WTC11 (cell line): ENCODE results near the gene PTPN9. TPM values are rescaled to one million over a fixed set of nuclear protein-coding genes. Genes with fewer than 3 reads are reported as not detected.
"Not testable (repeated sequence)": the region's sequence is repeated elsewhere in the genome, so short reads cannot be mapped to it uniquely, and the experiment has no call there.

Experiments
- ATAC-seq: fragments of 200-7000 bp; cut with Tn5 transposase; 2 replicates; pipeline ENCODE4 v1.10.0; 2021; ENCODE audit warnings: mild to moderate bottlenecking, moderate library complexity
- CTCF ChIA-PET: fragments of 300-600 bp; sonication (Branson Sonifier 250); formaldehyde crosslinking; loops from one replicate; lab custom pipeline; 2021; ENCODE audit warnings: antibody characterized with exemption; lab: Charles Lee
- POLR2A ChIA-PET: fragments of 350-600 bp; sonication (Branson Sonifier 250); formaldehyde crosslinking; loops from one replicate; lab custom pipeline; 2021; ENCODE audit warnings: antibody characterized with exemption; lab: Charles Lee
- DNase-seq: peaks from one replicate; pipeline ENCODE4 v3.0.0; 2021; ENCODE audit warnings: low spot score
- H3K27ac Mint-ChIP-seq: 2 replicates; pipeline ENCODE4 v1.8.0; 2021; ENCODE audit warnings: mixed read lengths
- H3K27me3 Mint-ChIP-seq: 2 replicates; pipeline ENCODE4 v1.8.0; 2021; ENCODE audit warnings: low read depth, mild to moderate bottlenecking, moderate library complexity, mixed read lengths
- H3K36me3 Mint-ChIP-seq: 2 replicates; pipeline ENCODE4 v1.8.0; 2021; ENCODE audit warnings: mixed read lengths
- H3K4me1 Mint-ChIP-seq: 2 replicates; pipeline ENCODE4 v1.8.0; 2022; ENCODE audit warnings: mixed read lengths
- H3K4me3 Mint-ChIP-seq: 2 replicates; pipeline ENCODE4 v1.8.0; 2021; ENCODE audit warnings: mild to moderate bottlenecking, moderate library complexity, mixed read lengths
- H3K9me3 Mint-ChIP-seq: 2 replicates; pipeline ENCODE4 v1.8.0; 2021; ENCODE audit warnings: mixed read lengths
- CREM ChIP-seq: sonication (generic); formaldehyde crosslinking; IDR thresholded peaks from 2 replicates; pipeline ENCODE4 v1.8.1; 2022; ENCODE audit warnings: mild to moderate bottlenecking, missing genetic modification reagents, moderate library complexity
- ESRRA ChIP-seq: sonication (generic); formaldehyde crosslinking; IDR thresholded peaks from 2 replicates; pipeline ENCODE4 v1.8.1; 2022; ENCODE audit warnings: mild to moderate bottlenecking, missing genetic modification reagents, borderline replicate concordance
- GRHL2 ChIP-seq: fragments of 250-450 bp; sonication (Bioruptor Pico); IDR thresholded peaks from 2 replicates; pipeline ENCODE4 v1.8.0; 2022; ENCODE audit warnings: mild to moderate bottlenecking, moderate library complexity; ENCODE audit not compliant: insufficient replicate concordance, severe bottlenecking
- JAZF1 ChIP-seq: fragments of 250-450 bp; sonication (Bioruptor Pico); IDR thresholded peaks from 2 replicates; pipeline ENCODE4 v1.9.0; 2021; ENCODE audit warnings: moderate library complexity, mild to moderate bottlenecking, inconsistent platforms
- SMAD4 ChIP-seq: sonication (generic); formaldehyde crosslinking; IDR thresholded peaks from 2 replicates; pipeline ENCODE4 v1.8.0; 2022; ENCODE audit warnings: mild to moderate bottlenecking, missing genetic modification reagents
- total RNA-seq: library from RNA; stranded (reverse); gene quantifications from 3 replicates; pipeline ENCODE4 v1.2.3, GENCODE V29; 2021
- TF ChIP-seq, protein P1 (sequence below): sonication (generic); formaldehyde crosslinking; IDR thresholded peaks from 2 replicates; pipeline ENCODE4 v1.8.1; 2022; ENCODE audit warnings: missing genetic modification reagents, borderline replicate concordance
- TF ChIP-seq, protein P2 (sequence below): sonication (generic); formaldehyde crosslinking; IDR thresholded peaks from 2 replicates; pipeline ENCODE4 v1.8.1; 2023; ENCODE audit warnings: mild to moderate bottlenecking, missing genetic modification reagents, borderline replicate concordance
- TF ChIP-seq, protein P3 (sequence below): sonication (generic); formaldehyde crosslinking; IDR thresholded peaks from 2 replicates; pipeline ENCODE4 v1.8.1; 2023; ENCODE audit warnings: mild to moderate bottlenecking, missing genetic modification reagents, moderate library complexity
- TF ChIP-seq, protein P4 (sequence below): sonication (generic); formaldehyde crosslinking; conservative IDR thresholded peaks from 2 replicates; pipeline ENCODE4 v1.8.1; 2022; ENCODE audit warnings: mild to moderate bottlenecking, missing genetic modification reagents
- TF ChIP-seq, protein P5 (sequence below): fragments of 250-450 bp; sonication (Bioruptor Pico); IDR thresholded peaks from 2 replicates; pipeline ENCODE4 v1.9.0; 2021; ENCODE audit warnings: mild to moderate bottlenecking
- TF ChIP-seq, protein P6 (sequence below): fragments of 250-450 bp; sonication (Bioruptor Pico); IDR thresholded peaks from 2 replicates; pipeline ENCODE4 v1.9.0; 2021; ENCODE audit warnings: mild to moderate bottlenecking

The PTPN9 gene
- total RNA-seq, 1 experiment from 2014 or later, result 45.5 TPM

DNA sequence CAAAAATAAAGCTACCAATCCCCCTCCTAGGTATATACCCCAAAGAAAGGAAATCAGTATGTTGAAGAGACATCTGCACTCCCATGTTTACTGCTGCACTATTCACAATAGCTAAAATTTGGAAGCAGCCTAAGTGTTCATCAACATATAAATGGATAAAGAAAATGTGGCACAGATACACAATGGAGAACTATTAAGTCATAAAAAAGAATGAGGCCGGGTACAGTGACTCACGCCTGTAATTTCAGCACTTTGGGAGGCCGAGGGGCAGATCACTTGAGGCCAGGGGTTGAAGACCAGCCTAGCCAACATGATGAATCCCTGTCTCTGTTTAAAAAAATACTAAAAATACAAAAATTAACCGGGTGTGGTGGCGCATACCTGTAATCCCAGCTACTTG is 10.0 kb upstream of the PTPN9 start:
- Mint-ChIP-seq H3K36me3 (peaks cover 15% of the 10 kb centered on the region), H3K4me3 (no peak overlapping the region), H3K9me3 (no peaks in the 10 kb centered on the region), H3K27me3 (no peaks in the 10 kb centered on the region), H3K27ac (no peak overlapping the region), H3K4me1 (peaks cover 2% of the 10 kb centered on the region)
- POLR2A ChIA-PET, result no interaction called here
- CTCF ChIA-PET, result no interaction called here
- TF ChIP-seq SMAD4, result no peak
- TF ChIP-seq, protein P1, sequence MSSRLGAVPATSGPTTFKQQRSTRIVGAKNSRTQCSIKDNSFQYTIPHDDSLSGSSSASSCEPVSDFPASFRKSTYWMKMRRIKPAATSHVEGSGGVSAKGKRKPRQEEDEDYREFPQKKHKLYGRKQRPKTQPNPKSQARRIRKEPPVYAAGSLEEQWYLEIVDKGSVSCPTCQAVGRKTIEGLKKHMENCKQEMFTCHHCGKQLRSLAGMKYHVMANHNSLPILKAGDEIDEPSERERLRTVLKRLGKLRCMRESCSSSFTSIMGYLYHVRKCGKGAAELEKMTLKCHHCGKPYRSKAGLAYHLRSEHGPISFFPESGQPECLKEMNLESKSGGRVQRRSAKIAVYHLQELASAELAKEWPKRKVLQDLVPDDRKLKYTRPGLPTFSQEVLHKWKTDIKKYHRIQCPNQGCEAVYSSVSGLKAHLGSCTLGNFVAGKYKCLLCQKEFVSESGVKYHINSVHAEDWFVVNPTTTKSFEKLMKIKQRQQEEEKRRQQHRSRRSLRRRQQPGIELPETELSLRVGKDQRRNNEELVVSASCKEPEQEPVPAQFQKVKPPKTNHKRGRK (CRISPR knock-in tag), result no peak
- TF ChIP-seq, protein P2, sequence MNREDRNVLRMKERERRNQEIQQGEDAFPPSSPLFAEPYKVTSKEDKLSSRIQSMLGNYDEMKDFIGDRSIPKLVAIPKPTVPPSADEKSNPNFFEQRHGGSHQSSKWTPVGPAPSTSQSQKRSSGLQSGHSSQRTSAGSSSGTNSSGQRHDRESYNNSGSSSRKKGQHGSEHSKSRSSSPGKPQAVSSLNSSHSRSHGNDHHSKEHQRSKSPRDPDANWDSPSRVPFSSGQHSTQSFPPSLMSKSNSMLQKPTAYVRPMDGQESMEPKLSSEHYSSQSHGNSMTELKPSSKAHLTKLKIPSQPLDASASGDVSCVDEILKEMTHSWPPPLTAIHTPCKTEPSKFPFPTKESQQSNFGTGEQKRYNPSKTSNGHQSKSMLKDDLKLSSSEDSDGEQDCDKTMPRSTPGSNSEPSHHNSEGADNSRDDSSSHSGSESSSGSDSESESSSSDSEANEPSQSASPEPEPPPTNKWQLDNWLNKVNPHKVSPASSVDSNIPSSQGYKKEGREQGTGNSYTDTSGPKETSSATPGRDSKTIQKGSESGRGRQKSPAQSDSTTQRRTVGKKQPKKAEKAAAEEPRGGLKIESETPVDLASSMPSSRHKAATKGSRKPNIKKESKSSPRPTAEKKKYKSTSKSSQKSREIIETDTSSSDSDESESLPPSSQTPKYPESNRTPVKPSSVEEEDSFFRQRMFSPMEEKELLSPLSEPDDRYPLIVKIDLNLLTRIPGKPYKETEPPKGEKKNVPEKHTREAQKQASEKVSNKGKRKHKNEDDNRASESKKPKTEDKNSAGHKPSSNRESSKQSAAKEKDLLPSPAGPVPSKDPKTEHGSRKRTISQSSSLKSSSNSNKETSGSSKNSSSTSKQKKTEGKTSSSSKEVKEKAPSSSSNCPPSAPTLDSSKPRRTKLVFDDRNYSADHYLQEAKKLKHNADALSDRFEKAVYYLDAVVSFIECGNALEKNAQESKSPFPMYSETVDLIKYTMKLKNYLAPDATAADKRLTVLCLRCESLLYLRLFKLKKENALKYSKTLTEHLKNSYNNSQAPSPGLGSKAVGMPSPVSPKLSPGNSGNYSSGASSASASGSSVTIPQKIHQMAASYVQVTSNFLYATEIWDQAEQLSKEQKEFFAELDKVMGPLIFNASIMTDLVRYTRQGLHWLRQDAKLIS (CRISPR knock-in tag), result no peak
- TF ChIP-seq, protein P3, sequence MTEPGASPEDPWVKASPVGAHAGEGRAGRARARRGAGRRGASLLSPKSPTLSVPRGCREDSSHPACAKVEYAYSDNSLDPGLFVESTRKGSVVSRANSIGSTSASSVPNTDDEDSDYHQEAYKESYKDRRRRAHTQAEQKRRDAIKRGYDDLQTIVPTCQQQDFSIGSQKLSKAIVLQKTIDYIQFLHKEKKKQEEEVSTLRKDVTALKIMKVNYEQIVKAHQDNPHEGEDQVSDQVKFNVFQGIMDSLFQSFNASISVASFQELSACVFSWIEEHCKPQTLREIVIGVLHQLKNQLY (CRISPR knock-in tag), result no peak
- no peak for TF ChIP-seq ESRRA
- no peak for ATAC-seq
- DNase-seq, result no peak

DNA sequence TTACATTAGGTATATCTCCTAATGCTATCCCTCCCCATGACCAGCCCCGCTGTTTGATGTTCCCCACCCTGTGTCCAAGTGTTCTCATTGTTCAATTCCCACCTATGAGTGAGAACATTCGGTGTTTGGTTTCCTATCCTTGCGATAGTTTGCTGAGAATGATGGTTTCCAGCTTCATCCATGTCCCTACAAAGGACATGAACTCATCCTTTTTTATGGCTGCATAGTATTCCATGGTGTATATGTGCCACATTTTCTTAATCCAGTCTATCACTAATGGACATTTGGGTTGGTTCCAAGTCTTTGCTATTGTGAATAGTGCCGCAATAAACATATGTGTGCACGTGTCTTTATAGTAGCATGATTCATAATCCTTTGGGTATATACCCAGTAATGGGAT is 7.3 kb upstream of the PTPN9 start:
- H3K27ac Mint-ChIP-seq, H3K27me3 Mint-ChIP-seq, CTCF ChIA-PET, H3K4me1 Mint-ChIP-seq, POLR2A ChIA-PET, H3K4me3 Mint-ChIP-seq, DNase-seq, ATAC-seq, H3K9me3 Mint-ChIP-seq: not testable (repeated sequence)
- H3K36me3 Mint-ChIP-seq, result peaks cover 15% of the 10 kb centered on the region

DNA sequence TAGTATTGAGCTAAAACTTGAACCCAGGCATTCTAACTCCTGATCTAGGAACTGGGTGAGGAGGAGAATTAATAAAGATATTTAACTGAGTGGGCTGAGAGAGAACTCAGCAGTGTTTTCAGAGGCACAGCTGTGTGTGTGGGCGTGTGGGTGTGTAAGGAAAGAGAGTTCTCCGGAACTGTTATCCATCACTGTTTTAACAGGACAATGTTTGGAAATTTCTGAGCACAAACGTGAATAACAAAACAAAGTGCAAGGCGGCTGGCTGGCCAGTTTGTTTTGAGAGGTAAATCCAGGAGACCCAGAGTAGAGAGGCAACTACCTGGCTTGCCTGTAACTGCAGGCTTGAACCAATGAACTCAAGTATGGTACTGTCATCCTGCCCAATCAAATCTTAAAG is 5.0 kb upstream of the PTPN9 start:
- CTCF ChIA-PET, result no interaction called here

More for the DNA sequence above, 5.0 kb upstream of the PTPN9 start:
- peaks cover 15% of the 10 kb centered on the region for H3K4me1 Mint-ChIP-seq
- peak overlapping the region; percentile 86 for H3K27ac Mint-ChIP-seq
- TF ChIP-seq, protein P4, sequence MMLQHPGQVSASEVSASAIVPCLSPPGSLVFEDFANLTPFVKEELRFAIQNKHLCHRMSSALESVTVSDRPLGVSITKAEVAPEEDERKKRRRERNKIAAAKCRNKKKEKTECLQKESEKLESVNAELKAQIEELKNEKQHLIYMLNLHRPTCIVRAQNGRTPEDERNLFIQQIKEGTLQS (CRISPR knock-in tag), result no peak
- TF ChIP-seq GRHL2 (CRISPR knock-in tag) (no peak), CREM (CRISPR knock-in tag) (no peak), JAZF1 (CRISPR knock-in tag) (no peak)
- TF ChIP-seq, protein P5, sequence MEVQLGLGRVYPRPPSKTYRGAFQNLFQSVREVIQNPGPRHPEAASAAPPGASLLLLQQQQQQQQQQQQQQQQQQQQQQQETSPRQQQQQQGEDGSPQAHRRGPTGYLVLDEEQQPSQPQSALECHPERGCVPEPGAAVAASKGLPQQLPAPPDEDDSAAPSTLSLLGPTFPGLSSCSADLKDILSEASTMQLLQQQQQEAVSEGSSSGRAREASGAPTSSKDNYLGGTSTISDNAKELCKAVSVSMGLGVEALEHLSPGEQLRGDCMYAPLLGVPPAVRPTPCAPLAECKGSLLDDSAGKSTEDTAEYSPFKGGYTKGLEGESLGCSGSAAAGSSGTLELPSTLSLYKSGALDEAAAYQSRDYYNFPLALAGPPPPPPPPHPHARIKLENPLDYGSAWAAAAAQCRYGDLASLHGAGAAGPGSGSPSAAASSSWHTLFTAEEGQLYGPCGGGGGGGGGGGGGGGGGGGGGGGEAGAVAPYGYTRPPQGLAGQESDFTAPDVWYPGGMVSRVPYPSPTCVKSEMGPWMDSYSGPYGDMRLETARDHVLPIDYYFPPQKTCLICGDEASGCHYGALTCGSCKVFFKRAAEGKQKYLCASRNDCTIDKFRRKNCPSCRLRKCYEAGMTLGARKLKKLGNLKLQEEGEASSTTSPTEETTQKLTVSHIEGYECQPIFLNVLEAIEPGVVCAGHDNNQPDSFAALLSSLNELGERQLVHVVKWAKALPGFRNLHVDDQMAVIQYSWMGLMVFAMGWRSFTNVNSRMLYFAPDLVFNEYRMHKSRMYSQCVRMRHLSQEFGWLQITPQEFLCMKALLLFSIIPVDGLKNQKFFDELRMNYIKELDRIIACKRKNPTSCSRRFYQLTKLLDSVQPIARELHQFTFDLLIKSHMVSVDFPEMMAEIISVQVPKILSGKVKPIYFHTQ (CRISPR knock-in tag), result no peak
- TF ChIP-seq, protein P6, sequence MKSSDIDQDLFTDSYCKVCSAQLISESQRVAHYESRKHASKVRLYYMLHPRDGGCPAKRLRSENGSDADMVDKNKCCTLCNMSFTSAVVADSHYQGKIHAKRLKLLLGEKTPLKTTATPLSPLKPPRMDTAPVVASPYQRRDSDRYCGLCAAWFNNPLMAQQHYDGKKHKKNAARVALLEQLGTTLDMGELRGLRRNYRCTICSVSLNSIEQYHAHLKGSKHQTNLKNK (CRISPR knock-in tag), result no peak
- TF ChIP-seq, all 79 proteins: peak for 0
- Mint-ChIP-seq H3K27me3 (no peaks in the 10 kb centered on the region), H3K4me3 (no peak overlapping the region), H3K36me3 (peaks cover 11% of the 10 kb centered on the region), H3K9me3 (no peaks in the 10 kb centered on the region)
- DNase-seq (no peak), ATAC-seq (peak; percentile 19; the same call in 1 of the 2 replicates)
- POLR2A ChIA-PET, result no interaction called here
